Gastrocnemius medialis (tissue), 4 donors: ENCODE results near the gene PTPRJ.
A peak's percentile ranks its signal among the peaks of the same experiment; 100 is the strongest.

Experiments used
- CTCF ChIP-seq, 5 experiments: fragments of 450-650 bp in 3 of 5; fragments of 200-600 bp in 2 of 5; sonication (generic) in 2 of 5; IDR thresholded peaks in 4 of 5; conservative IDR thresholded peaks in 1 of 5; 1 replicate in 4 of 5; 2 replicates in 1 of 5; pipeline ENCODE4 v1.5.1; 2016 to 2019; ENCODE audit warnings: antibody characterized with exemption in 5 of 5, mild to moderate bottlenecking in 3 of 5, moderate library complexity in 3 of 5
- POLR2A ChIP-seq, 2 donors: fragments of 450-650 bp; IDR thresholded peaks; one replicate each; pipeline ENCODE4 v1.6.1; 2017; ENCODE audit warnings: antibody characterized with exemption in 2 of 2, mild to moderate bottlenecking in 2 of 2, moderate library complexity in 2 of 2

- no peak for TF ChIP-seq CTCF (IDR thresholded peaks at IDR 0.05 in 4 of 5, conservative IDR thresholded peaks at IDR 0.05 in 1 of 5)
- TF ChIP-seq POLR2A (IDR thresholded peaks at IDR 0.05) = peak; percentile 28 to 69
These were observed at the start of gene PTPRJ for GRCh38 chr11:47980088-47980906.
